IgD-negative memory B cell (primary cell): Measurements from ENCODE around the gene CLDN9. TPM values are rescaled to one million over a fixed set of nuclear protein-coding genes. Genes with fewer than 3 reads are reported as not detected.

Source experiments
- polyA plus RNA-seq: library from polyadenylated mRNA; unstranded; fragments of 300-500 nt; fragmentation: Illumina TruSeq; gene quantifications from one replicate; pipeline ENCODE4 v1.2.3, GENCODE V29; 2021

Gene CLDN9
- polyA plus RNA-seq, 1 donor from 2014 or later, result not detected

Other genes with a start within 250 kb of the CLDN9 start
- gene ELOB, start 235.6 kb upstream of the CLDN9 start, polyA plus RNA-seq, result 262 TPM
- gene PRSS33, start 225.4 kb upstream of the CLDN9 start, polyA plus RNA-seq, result not detected
- not detected for gene PRSS41, start 214.5 kb upstream of the CLDN9 start, polyA plus RNA-seq
- 10.4 TPM for gene PRSS21, start 195.7 kb upstream of the CLDN9 start, polyA plus RNA-seq
- not detected for gene ZG16B, start 182.6 kb upstream of the CLDN9 start, polyA plus RNA-seq
- gene PRSS22, start 154.8 kb upstream of the CLDN9 start, polyA plus RNA-seq, result not detected
- 20.8 TPM for gene FLYWCH2, start 129.7 kb upstream of the CLDN9 start, polyA plus RNA-seq
- gene FLYWCH1, start 101.0 kb upstream of the CLDN9 start, polyA plus RNA-seq, result 14.8 TPM
- gene KREMEN2, start 48.6 kb upstream of the CLDN9 start, polyA plus RNA-seq, result 1.5 TPM
- gene PAQR4, start 43.6 kb upstream of the CLDN9 start, polyA plus RNA-seq, result 1.9 TPM
- gene PKMYT1, start 32.5 kb upstream of the CLDN9 start, polyA plus RNA-seq, result 1.4 TPM
- not detected for gene CLDN6, start 5.3 kb downstream of the CLDN9 start, polyA plus RNA-seq
- 0.31 TPM for gene TNFRSF12A, start 7.4 kb downstream of the CLDN9 start, polyA plus RNA-seq
- 26.2 TPM for gene HCFC1R1, start 11.0 kb downstream of the CLDN9 start, polyA plus RNA-seq
- gene THOC6, start 11.1 kb downstream of the CLDN9 start, polyA plus RNA-seq, result 48.2 TPM
- gene BICDL2, start 24.0 kb downstream of the CLDN9 start, polyA plus RNA-seq, result not detected
- gene MMP25, start 33.6 kb downstream of the CLDN9 start, polyA plus RNA-seq, result 0.40 TPM
- 59.8 TPM for gene IL32, start 52.7 kb downstream of the CLDN9 start, polyA plus RNA-seq
- not detected for gene ZSCAN10, start 86.4 kb downstream of the CLDN9 start, polyA plus RNA-seq
- not detected for gene ZNF205, start 99.7 kb downstream of the CLDN9 start, polyA plus RNA-seq
- gene ZNF213, start 122.1 kb downstream of the CLDN9 start, polyA plus RNA-seq, result 1.9 TPM
- gene OR1F1, start 175.3 kb downstream of the CLDN9 start, polyA plus RNA-seq, result not detected
- gene ZNF200, start 222.2 kb downstream of the CLDN9 start, polyA plus RNA-seq, result 8.3 TPM
- not detected for gene MEFV, start 243.7 kb downstream of the CLDN9 start, polyA plus RNA-seq